Peyer's patch (tissue), 4 donors: ENCODE results near the gene SLC41A3.

Experiments used
- POLR2A ChIP-seq, 2 donors: fragments of 450-650 bp; IDR thresholded peaks; one replicate each; pipeline ENCODE4 v1.5.1; 2017; ENCODE audit warnings: antibody characterized with exemption in 2 of 2, mild to moderate bottlenecking in 2 of 2, moderate library complexity in 2 of 2
- TF ChIP-seq, protein P1 (sequence below), 6 experiments: fragments of 450-650 bp in 4 of 6; fragments of 200-600 bp in 2 of 6; sonication (generic) in 1 of 6; IDR thresholded peaks; one replicate each; pipeline ENCODE4 v1.5.1; 2017 to 2019; ENCODE audit warnings: antibody characterized with exemption in 6 of 6, mild to moderate bottlenecking in 3 of 6, moderate library complexity in 1 of 6

DNA sequence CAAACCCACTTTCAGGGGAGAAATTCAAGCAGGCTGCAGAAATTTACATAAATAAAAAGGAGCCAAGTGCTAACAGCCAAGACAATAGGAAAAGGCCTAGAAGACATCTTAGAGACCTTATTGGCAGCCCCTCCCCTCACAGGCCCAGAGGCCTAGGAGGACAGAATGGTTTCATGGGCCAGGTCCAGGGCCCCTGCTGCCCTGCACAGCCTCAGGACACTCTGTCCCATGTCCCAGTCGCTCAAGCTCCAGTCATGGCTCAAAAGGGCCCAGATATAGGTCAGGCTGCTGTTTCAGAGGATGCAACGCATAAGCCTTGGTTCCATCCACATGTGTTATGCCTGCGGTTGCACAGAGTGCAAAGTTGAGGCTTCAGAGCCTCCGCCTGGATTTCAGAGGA is 55.8 kb downstream of the SLC41A3 start:
- TF ChIP-seq POLR2A (IDR thresholded peaks at IDR 0.05): no peak
- TF ChIP-seq, protein P1, sequence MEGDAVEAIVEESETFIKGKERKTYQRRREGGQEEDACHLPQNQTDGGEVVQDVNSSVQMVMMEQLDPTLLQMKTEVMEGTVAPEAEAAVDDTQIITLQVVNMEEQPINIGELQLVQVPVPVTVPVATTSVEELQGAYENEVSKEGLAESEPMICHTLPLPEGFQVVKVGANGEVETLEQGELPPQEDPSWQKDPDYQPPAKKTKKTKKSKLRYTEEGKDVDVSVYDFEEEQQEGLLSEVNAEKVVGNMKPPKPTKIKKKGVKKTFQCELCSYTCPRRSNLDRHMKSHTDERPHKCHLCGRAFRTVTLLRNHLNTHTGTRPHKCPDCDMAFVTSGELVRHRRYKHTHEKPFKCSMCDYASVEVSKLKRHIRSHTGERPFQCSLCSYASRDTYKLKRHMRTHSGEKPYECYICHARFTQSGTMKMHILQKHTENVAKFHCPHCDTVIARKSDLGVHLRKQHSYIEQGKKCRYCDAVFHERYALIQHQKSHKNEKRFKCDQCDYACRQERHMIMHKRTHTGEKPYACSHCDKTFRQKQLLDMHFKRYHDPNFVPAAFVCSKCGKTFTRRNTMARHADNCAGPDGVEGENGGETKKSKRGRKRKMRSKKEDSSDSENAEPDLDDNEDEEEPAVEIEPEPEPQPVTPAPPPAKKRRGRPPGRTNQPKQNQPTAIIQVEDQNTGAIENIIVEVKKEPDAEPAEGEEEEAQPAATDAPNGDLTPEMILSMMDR (IDR thresholded peaks at IDR 0.05): no peak
